ENCODE measurements around the gene TUSC2. TPM values are rescaled to one million over a fixed set of nuclear protein-coding genes. Genes with fewer than 3 reads are reported as not detected.

The TUSC2 gene
- 11.2 and 20.8 TPM in 2 replicates for total RNA-seq

GRCh38 chr3:50327943-50328691 lies at the start of gene TUSC2:
TUSC2 (minus strand) TSS chr3:50328223; CDS start chr3:50328099, 124 bp downstream.

DNA sequence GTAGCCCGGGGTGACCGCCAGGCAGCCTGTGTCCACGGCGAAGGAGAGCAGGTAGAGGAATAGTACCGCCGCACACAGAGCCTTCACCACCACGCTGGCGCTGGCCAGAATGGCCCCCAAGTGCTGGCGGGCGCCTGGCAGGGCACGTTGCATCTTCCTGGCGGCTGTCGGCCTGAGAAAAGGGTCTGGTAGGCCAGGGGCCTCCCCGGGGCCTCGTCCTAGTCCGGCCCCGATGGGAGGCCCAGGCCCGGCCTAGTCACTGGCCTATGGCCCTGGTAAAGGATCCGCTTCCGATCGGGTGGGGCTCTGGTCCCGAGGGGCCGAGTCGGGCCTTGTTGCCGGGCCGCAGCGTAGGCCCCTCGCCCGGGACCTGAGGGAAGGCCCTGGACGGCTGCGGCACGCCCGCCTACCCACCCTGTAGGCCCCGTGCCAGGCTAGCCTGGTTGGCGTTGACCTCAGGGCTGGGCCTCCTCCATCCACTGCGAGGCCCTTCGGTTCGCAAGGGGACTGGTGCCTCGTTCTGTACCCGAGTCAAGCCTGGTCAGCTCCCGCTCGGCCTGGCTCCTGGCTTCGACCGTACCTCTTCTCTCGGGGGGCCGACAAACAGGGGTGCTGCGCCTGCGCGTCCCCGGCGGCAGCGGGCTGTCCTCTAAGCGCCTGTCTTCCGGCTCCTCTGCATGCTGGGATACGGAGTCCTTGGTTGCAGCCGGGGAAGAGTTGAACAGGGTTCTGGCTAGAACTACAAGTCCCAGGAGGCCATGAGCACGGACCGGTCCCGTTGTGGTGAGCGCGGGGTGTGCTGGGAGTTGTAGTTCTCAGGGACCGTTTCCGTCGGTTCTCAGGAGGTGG lies 31.1 kb upstream of the TUSC2 start, which contains the start of gene TMEM115:
Gene TMEM115 (minus strand): TSS at position 611 of the 849 bp plus-strand sequence. CDS start 458 bp downstream, at position 153.

GRCh38 chr3:50350527-50351322 lies 22.7 kb upstream of the TUSC2 start, which contains the start of the genes CYB561D2 and NPRL2:
CYB561D2 (plus strand) TSS chr3:50350862; CDS start chr3:50351434, 572 bp downstream.
NPRL2 (minus strand) TSS chr3:50350775; CDS start chr3:50350652, 123 bp downstream.

GRCh38 chr3:50345586-50346234 lies 17.7 kb upstream of the TUSC2 start, which contains the start of gene ZMYND10:
ZMYND10 (minus strand) TSS chr3:50345732; CDS start chr3:50345579, 153 bp downstream.

DNA sequence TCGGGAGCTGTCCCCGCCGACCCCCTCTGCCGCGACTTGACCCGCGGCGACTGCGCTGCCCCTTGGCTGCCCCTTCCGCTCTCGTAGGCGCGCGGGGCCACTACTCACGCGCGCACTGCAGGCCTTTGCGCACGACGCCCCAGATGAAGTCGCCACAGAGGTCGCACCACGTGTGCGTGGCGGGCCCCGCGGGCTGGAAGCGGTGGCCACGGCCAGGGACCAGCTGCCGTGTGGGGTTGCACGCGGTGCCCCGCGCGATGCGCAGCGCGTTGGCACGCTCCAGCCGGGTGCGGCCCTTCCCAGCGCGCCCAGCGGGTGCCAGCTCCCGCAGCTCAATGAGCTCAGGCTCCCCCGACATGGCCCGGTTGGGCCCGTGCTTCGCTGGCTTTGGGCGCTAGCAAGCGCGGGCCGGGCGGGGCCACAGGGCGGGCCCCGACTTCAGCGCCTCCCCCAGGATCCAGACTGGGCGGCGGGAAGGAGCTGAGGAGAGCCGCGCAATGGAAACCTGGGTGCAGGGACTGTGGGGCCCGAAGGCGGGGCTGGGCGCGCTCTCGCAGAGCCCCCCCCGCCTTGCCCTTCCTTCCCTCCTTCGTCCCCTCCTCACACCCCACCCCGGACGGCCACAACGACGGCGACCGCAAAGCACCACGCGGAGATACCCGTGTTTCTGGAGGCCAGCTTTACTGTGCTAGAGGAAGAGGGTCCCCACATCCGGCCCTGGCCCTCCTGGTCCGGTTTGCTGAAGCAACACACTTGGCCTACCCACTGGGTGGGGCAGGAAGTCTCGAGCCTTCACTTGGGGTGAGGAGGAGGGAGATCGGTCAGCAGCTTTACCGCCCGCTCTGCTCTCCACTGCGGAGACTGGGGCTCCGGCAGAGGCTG lies 12.7 kb upstream of the TUSC2 start, which contains the start of gene RASSF1:
Gene RASSF1 (minus strand): TSS at position 389 of the 882 bp plus-strand sequence. CDS start 31 bp downstream, at position 358.

GRCh38 chr3:50322386-50323091 lies 5.5 kb downstream of the TUSC2 start, which contains the start of gene HYAL2:
HYAL2 (minus strand) TSS chr3:50322745; CDS start chr3:50320489, 2,256 bp downstream.

GRCh38 chr3:50303013-50303815 lies 24.8 kb downstream of the TUSC2 start, which contains the start of gene HYAL1:
HYAL1 (minus strand) TSS chr3:50303574; CDS start chr3:50302956, 618 bp downstream.

DNA sequence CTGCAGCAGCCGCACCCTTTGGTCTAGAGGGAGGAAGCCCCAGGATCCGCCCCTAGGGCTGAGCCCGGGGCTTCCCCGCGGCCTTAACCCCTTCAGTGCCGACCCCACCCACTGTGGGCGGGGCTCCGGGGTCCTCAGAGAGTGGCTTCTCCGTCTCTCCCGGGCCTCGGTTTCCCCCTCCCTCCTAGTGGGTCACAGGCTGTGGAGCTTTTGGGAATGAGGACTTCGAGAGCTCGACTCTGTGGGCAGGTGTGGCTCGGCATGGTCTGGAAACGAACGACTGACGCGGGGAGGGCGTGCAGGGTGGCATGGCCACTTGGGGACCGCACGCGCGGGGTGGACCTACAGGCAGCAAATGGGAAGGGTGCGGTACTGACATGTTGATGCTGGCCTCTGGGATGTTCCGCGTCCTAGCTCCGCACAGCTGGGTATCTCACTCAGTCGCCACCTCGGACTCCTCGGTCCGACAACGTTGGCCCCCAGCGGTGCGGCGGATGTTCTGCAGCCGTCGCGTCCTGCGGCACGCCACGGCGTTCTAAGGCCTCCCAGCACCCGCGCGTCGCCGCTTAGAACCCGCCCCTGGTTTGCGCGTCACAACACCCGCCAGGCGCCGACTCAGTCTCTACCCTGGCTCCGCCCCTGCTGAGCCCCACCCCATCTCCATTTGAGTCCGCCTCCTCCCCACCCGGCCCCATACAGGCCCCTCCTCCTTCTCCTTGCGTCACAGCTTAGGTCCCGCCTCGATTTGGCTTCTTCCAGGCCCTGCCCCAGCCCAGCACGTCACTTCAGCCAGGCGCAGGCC lies 29.0 kb downstream of the TUSC2 start, which contains the start of the genes HYAL3 and NAA80:
Gene HYAL3 (minus strand): TSS at position 570 of the 802 bp plus-strand sequence. CDS start 3,803 bp downstream, outside the sequence.
Gene NAA80 (minus strand): TSS at position 570 of the 802 bp plus-strand sequence. CDS start 1,942 bp downstream, outside the sequence.

GRCh38 chr3:50292159-50293078 lies 35.6 kb downstream of the TUSC2 start, which contains the start of gene IFRD2:
IFRD2 (minus strand) TSS chr3:50292429; CDS start chr3:50292274, 155 bp downstream.

DNA sequence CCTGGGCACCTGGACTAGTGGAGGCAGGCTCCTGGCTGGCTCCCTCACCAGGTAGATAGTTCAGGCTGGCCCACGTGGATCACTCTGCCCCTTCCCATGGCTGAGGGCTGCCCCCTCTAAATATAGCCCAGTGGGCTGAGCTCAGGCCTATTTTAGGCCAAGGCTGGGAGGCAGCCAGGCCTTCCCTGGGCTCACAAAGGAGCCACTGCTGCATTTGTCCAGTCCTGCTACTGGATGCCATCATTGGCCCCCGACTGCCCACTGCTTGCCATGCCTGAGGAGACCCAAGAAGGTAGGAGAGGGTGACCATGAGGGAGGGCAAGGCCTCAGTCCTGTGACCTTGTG lies 49.2 kb downstream of the TUSC2 start, which contains the start of gene LSMEM2:
Gene LSMEM2 (plus strand): TSS at position 208 of the 345 bp plus-strand sequence. CDS start 27 bp downstream, at position 235.

Other genes starting within 250 kb of the TUSC2 start
- gene RBM5, start 239.3 kb downstream of the TUSC2 start, total RNA-seq: 126 and 184 TPM in 2 replicates
- 7.4 and 7.6 TPM in 2 replicates for gene SEMA3F, start 172.9 kb downstream of the TUSC2 start, total RNA-seq
- gene GNAT1, start 136.6 kb downstream of the TUSC2 start, total RNA-seq: not detected in 2 replicates
- not detected in 2 replicates for gene SLC38A3, start 123.0 kb downstream of the TUSC2 start, total RNA-seq
- 340 and 347 TPM in 2 replicates for gene GNAI2, start 92.0 kb downstream of the TUSC2 start, total RNA-seq
- 26.0 and 88.5 TPM in 2 replicates for gene SEMA3B, start 59.1 kb downstream of the TUSC2 start, total RNA-seq
- 0.17 TPM in 1 of 2 replicates, not detected in the other for gene LSMEM2, start 49.1 kb downstream of the TUSC2 start, total RNA-seq
- 50.6 and 51.2 TPM in 2 replicates for gene IFRD2, start 35.8 kb downstream of the TUSC2 start, total RNA-seq
- gene HYAL3, start 28.8 kb downstream of the TUSC2 start, total RNA-seq: 3.3 and 14.9 TPM in 2 replicates
- gene NAA80, start 28.8 kb downstream of the TUSC2 start, total RNA-seq: 5.5 and 6.0 TPM in 2 replicates
- 4.2 and 6.1 TPM in 2 replicates for gene HYAL1, start 24.6 kb downstream of the TUSC2 start, total RNA-seq
- 46.1 and 86.3 TPM in 2 replicates for gene HYAL2, start 5.5 kb downstream of the TUSC2 start, total RNA-seq
- gene RASSF1, start 12.6 kb upstream of the TUSC2 start, total RNA-seq: 43.8 and 49.6 TPM in 2 replicates
- 1.5 and 2.9 TPM in 2 replicates for gene ZMYND10, start 17.5 kb upstream of the TUSC2 start, total RNA-seq
- 22.5 and 26.5 TPM in 2 replicates for gene NPRL2, start 22.6 kb upstream of the TUSC2 start, total RNA-seq
- gene CYB561D2, start 22.6 kb upstream of the TUSC2 start, total RNA-seq: 29.6 and 38.5 TPM in 2 replicates
- 45.5 and 84.4 TPM in 2 replicates for gene TMEM115, start 31.3 kb upstream of the TUSC2 start, total RNA-seq
- not detected in 2 replicates for gene CACNA2D2, start 175.4 kb upstream of the TUSC2 start, total RNA-seq
- gene C3orf18, start 239.5 kb upstream of the TUSC2 start, total RNA-seq: 22.7 and 32.9 TPM in 2 replicates
- gene HEMK1, start 241.3 kb upstream of the TUSC2 start, total RNA-seq: 13.7 and 20.7 TPM in 2 replicates